Left lung (tissue), 10 donors: ENCODE data around the gene OPCML. TPM values are rescaled to one million over a fixed set of nuclear protein-coding genes. Genes with fewer than 3 reads are reported as not detected.

Experiments used
- ATAC-seq: fragments of 200-7000 bp; cut with Tn5 transposase; one replicate; pipeline ENCODE4 v1.9.1; 2020; ENCODE audit warnings: moderate library complexity
- DNase-seq, 4 donors: peaks; one replicate each; pipeline ENCODE4 v3.0.0-alpha.2; 2013 to 2020
- H3K27ac ChIP-seq, 2 donors: fragments of 200-600 bp; sonication (generic) in 1 of 2; one replicate each; pipeline versions ENCODE4 v1.5.0 to v1.8.0; 2020 to 2021
- H3K27me3 ChIP-seq, 2 donors: fragments of 200-600 bp; sonication (generic) in 1 of 2; one replicate each; pipeline versions ENCODE4 v1.5.0 to v1.8.0; 2020 to 2021
- H3K36me3 ChIP-seq, 2 donors: fragments of 200-600 bp; sonication (generic) in 1 of 2; one replicate each; pipeline versions ENCODE4 v1.5.0 to v1.8.0; 2020 to 2021
- H3K4me1 ChIP-seq, 2 donors: fragments of 200-600 bp; one replicate each; pipeline ENCODE4 v1.8.0; 2021
- H3K4me3 ChIP-seq, 2 donors: fragments of 200-600 bp; sonication (generic) in 1 of 2; one replicate each; pipeline versions ENCODE4 v1.5.0 to v1.8.0; 2020 to 2021; ENCODE audit warnings: mild to moderate bottlenecking in 1 of 2
- H3K9me3 ChIP-seq, 2 donors: fragments of 200-600 bp; sonication (generic) in 1 of 2; one replicate each; pipeline versions ENCODE4 v1.5.0 to v1.8.0; 2020 to 2021
- CTCF ChIP-seq, 2 donors: fragments of 200-600 bp; sonication (generic) in 1 of 2; IDR thresholded peaks; one replicate each; pipeline versions ENCODE4 v1.5.0 to v1.8.0; 2021; ENCODE audit warnings: antibody characterized with exemption in 2 of 2
- intact Hi-C, 2 donors: fragments of 100-400 bp; cut with DNase I; formaldehyde crosslinking; loops; one replicate each; pipeline versions ENCODE4 v1.11.2 to v1.14.2; 2022
- polyA plus RNA-seq, 6 donors: library from polyadenylated mRNA; unstranded; fragments of 120-200 nt; gene quantifications; one replicate each; pipeline ENCODE4 v1.2.1, GENCODE V29; 2013; ENCODE audit not compliant: insufficient read length in 6 of 6
- total RNA-seq, 2 donors: library from RNA; stranded (reverse); fragmentation: NEBNext Ultra II Directional; extraction: Animal tissue kit (Norgen Biotek cat#: 25700); gene quantifications; one replicate each; pipeline ENCODE4 v1.2.1, GENCODE V29; 2021
- donor health status: DM: no; HTN: yes; CAD: no.
- donor health status: DM: no; HTN: no; CAD: no.

The OPCML gene
- total and polyA plus RNA-seq, 8 donors: 0.98 to 5.3 (median 1.9) TPM; not detected in 2

GRCh38 chr11:132601875-132602274, 930.4 kb downstream of the OPCML start:
- ATAC-seq (no peak), DNase-seq (no peak)
- H3K36me3 ChIP-seq: no peaks in the 10 kb centered on the region
- H3K4me3 ChIP-seq: no peak overlapping the region
- TF ChIP-seq CTCF (IDR thresholded peaks at IDR 0.05): no peak
- H3K4me1 ChIP-seq: peaks cover 0 to 5% of the 10 kb centered on the region in 2 donors
- intact Hi-C loops: no loop called here
- H3K9me3 ChIP-seq: no peaks in the 10 kb centered on the region
- H3K27me3 ChIP-seq: no peaks in the 10 kb centered on the region
- H3K27ac ChIP-seq: no peak overlapping the region

GRCh38 chr11:132595711-132596134, 936.6 kb downstream of the OPCML start:
- no peak for TF ChIP-seq CTCF (IDR thresholded peaks at IDR 0.05)
- H3K9me3 ChIP-seq: no peaks in the 10 kb centered on the region
- no peaks in the 10 kb centered on the region for H3K27me3 ChIP-seq
- no peak overlapping the region for H3K4me3 ChIP-seq
- ATAC-seq (peak; percentile 66), DNase-seq (peak in 2 of 4 donors; percentile 59 to 71)
- no peaks in the 10 kb centered on the region for H3K4me1 ChIP-seq
- H3K27ac ChIP-seq: no peak overlapping the region
- intact Hi-C loops: no loop called here
- no peaks in the 10 kb centered on the region for H3K36me3 ChIP-seq

- no peaks in the 10 kb centered on the region for H3K27me3 ChIP-seq
- H3K9me3 ChIP-seq: no peaks in the 10 kb centered on the region
- ATAC-seq: no peak
- intact Hi-C loops: no loop called here
- no peaks in the 10 kb centered on the region for H3K4me1 ChIP-seq
- H3K4me3 ChIP-seq: no peak overlapping the region
- TF ChIP-seq CTCF (IDR thresholded peaks at IDR 0.05): no peak
- H3K27ac ChIP-seq: no peak overlapping the region
- DNase-seq: no peak
- no peaks in the 10 kb centered on the region for H3K36me3 ChIP-seq
Observed at GRCh38 chr11:132595246-132595645, 937.1 kb downstream of the OPCML start.

- Histone ChIP-seq H3K4me1 (no peaks in the 10 kb centered on the region), H3K27ac (no peak overlapping the region), H3K4me3 (no peak overlapping the region), H3K27me3 (no peaks in the 10 kb centered on the region), H3K9me3 (no peaks in the 10 kb centered on the region), H3K36me3 (no peaks in the 10 kb centered on the region)
- DNase-seq (no peak), ATAC-seq (no peak)
- TF ChIP-seq CTCF (IDR thresholded peaks at IDR 0.05): no peak
- intact Hi-C loops: no loop called here
Observed at GRCh38 chr11:132590986-132591385, 941.3 kb downstream of the OPCML start.

GRCh38 chr11:132590554-132590953, 941.7 kb downstream of the OPCML start:
- ATAC-seq: no peak
- H3K27me3 ChIP-seq: no peaks in the 10 kb centered on the region
- no peaks in the 10 kb centered on the region for H3K36me3 ChIP-seq
- H3K4me1 ChIP-seq: no peaks in the 10 kb centered on the region
- DNase-seq: no peak
- no peak overlapping the region for H3K4me3 ChIP-seq
- TF ChIP-seq CTCF (IDR thresholded peaks at IDR 0.05): no peak
- intact Hi-C loops: no loop called here
- H3K27ac ChIP-seq: no peak overlapping the region
- no peaks in the 10 kb centered on the region for H3K9me3 ChIP-seq
